T-helper 2 cell (primary cell): ENCODE results near the gene FBF1.
"Not testable (repeated sequence)": the region's sequence is repeated elsewhere in the genome, so short reads cannot be mapped to it uniquely, and the experiment has no call there.

ENCODE experiments used
- DNase-seq, 5 experiments: peaks; one replicate each; pipeline versions ENCODE4 v3.0.0 to v3.0.0-alpha.2; 2012 to 2022
- total RNA-seq, 2 donors: gene quantifications; one replicate each; lab custom pipeline; 2026; lab: John Stamatoyannopoulos, UW

The FBF1 gene, protein sequence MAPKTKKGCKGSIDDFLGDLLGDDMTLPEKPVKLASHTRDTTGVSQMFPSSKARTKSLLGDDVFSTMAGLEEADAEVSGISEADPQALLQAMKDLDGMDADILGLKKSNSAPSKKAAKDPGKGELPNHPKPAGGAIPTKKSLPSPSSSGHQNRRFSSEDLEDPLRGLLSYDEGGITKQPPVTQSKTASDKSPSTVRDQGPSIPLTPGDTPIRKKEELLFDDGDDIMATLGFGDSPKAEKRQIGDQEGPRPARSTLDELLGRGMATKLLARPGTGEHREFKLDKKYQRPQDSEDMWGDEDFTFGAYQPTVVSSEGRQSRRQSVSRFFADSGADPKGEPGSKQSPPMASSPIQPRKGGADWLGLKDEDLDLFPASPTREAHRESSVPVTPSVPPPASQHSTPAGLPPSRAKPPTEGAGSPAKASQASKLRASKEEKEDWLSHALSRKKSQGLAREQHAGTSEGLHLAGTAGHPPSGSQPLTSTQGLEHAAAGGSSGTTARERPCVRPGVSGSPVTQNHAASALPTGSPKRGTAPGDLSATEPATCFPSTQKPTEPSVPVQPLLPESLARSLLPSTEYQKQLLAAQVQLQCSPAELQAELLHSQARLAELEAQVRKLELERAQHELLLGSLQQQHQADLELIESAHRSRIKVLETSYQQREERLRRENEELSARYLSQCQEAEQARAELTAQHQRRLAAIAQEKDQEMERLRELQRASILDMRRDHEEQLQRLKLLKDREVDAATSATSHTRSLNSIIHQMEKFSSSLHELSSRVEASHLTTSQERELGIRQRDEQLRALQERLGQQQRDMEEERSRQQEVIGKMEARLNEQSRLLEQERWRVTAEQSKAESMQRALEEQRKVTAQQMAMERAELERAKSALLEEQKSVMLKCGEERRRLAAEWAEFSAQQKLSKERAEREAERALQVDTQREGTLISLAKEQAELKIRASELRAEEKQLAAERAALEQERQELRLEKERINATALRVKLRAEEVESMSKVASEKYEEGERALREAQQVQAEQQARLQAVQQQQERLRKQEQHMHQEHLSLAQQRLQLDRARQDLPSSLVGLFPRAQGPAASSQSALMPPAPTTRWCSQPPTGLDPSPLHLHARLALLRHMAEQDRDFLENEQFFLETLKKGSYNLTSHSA
- 13.1 to 13.6 reads per million in 2 donors for total RNA-seq

DNA sequence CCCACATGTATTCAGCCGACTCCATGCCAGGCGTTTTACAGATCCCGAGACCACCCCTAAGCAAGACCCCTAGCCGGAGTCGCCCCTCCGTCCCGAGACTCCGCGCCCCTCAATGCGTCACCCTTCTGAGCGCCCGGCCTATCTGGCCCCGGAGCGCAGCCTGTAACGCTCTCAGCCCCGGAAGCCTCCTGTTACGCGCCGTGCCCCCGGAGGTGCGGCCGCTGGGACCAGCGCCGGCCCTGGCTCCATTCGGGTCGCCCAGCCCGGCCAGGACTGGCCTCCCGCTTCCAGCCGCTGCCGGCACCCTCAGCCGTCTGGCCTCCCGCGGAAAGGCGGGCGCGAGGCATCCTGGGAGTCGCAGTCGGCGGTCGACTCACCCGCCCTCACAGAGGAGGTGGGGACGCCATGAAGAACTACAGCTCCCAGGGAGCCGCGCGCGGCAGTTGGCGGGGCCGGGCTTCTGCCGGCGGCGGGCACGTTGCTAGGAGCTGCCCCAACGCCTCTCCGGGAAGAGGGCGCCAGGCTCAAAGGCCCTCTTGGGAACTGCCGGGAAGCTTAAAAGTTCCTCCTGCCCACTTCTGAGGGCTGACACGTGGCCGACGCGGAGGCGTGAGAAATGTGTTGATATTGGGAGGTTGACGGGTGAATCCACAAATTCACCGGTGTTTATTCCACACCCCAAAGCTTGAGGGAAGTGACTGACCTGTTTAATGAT lies at the start of gene FBF1:
Gene FBF1, minus strand, starts transcription at position 316 of the 715 bp plus-strand sequence. CDS start 2,893 bp downstream, outside the sequence.
- peak; percentile 79 to 88 (median 84) for DNase-seq

DNA sequence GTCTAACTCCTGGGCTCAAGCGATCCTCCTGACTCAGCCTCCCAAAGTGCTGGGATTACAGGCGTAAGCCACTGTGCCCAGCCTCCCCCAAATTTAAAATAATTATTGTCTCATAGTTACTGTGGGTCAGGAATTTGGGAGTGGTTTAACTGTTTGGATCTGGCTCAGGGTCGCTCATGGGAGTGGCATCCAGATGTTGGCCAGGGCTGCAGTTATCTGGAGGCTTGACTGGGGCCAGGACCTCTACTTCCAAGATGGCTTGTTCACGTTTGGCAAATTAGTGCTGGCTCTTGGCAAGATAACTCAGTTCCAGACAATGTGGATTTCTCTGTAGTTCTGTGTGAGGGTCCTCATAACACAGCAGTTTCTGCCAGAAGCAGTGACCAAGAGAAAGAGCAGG lies 46.2 kb upstream of the FBF1 start:
- DNase-seq = no peak

DNA sequence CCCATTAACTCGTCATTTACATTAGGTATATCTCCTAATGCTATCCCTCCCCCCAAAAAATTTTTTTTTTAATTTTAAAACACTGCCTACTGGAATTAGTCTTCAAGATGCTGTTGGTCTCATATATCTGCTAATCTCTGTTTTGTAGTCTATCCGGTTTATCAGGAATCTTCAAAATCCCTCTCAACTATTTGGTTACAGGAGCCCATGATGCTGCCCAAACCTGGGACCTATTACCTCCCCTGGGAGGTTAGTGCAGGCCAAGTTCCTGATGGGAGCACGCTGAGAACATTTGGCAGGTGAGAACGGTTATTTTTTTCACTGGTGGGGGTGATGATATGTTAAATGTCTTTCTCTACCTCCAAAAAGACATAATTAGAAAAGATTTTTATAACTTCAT lies 45.1 kb upstream of the FBF1 start:
- no peak for DNase-seq

DNA sequence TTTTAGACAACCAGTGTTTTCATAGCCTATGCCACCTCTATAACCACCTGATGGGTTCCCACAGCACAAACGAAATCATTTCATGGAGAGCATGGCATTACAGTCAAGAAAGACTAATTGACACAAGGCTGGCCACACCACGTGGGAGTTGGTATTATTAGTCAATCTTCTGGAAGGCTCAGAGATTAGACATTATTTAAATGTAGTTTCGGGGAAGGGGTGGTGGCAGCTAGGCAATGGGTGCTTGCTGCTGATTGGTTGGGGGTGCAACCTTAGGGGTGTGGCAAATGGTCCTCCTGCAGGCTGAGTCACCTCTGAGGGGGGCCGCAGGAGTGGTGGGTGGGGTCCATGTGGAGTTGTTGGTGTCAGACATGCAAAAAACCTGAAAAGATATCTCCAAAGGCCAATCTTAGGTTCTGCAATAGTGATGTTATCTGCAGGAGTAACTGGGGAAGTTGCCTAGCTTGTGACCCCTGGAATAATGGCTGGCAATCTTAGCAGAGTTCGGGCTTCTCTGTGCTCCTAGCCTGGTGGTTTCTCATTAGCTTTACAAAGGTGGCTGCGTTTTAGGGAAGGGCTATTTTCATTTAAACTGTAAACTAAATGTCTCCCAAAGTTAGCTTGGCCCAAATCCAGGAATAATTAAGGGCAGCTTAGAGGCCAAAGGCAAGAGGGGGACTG lies 42.8 kb upstream of the FBF1 start:
- no peak for DNase-seq

DNA sequence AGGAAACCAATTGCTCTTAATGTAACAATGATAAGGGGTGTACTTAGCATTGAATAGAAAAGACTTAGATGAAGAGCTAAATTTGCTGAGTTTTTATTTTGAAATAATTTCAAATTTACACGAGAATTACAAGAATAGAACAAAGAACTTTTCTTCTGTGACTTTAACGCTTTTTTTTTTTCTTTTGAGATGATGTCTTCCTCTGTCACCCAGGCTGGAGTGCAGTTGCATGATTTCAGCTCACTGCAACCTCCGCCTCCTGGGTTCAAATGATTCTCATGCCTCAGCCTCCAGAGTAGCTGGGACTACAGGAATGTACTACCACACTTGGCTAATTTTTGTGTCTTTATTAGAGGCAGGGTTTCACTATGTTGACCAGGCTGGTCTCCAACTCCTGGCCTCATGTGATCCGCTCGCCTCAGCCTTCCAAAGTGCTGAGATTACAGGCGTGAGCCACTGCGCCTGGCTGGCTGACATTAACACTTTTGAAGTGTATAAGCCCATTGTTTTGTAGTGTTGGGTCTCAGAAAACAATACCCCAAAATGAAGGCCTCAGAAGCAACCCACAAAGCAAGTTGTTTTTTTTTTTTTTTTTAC lies 40.3 kb upstream of the FBF1 start:
- no peak for DNase-seq

DNA sequence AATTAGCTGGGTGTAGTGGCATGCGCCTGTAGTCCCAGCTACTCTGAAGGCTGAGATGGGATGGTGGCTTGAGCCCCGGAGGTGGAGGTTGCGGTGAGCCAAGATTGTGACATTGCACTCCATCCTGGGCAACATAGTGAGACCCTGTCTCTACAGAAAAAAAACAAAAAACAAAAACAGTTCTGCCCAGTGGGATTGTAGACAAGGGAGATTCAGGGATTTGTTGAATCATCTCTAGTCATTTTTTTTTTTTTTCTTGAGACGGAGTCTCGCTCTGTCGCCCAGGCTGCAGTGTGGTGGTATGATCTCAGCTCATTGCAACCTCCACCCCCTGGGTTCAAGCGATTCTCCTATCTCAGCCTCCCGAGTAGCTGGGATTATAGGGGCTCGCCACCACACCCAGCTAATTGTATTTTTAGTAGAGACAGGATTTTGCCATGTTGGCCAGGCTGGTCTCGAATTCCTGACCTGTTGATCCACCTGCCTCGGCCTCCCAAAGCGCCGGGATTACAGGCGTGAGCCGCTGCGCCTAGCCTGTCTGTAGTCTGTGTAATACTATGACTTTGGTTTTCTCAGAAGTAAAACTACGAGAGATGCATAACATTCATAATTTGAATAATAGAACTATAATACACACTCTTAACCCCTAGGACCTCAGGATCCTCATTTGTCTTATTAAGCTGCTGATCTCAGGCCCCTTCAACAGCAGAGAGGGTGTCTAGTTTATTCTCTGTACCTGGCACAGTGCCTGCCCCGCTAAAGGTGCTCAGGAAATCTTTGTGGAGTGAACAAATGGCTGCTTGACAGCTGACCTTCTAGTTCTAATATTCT lies 39.6 kb upstream of the FBF1 start:
- DNase-seq = no peak

DNA sequence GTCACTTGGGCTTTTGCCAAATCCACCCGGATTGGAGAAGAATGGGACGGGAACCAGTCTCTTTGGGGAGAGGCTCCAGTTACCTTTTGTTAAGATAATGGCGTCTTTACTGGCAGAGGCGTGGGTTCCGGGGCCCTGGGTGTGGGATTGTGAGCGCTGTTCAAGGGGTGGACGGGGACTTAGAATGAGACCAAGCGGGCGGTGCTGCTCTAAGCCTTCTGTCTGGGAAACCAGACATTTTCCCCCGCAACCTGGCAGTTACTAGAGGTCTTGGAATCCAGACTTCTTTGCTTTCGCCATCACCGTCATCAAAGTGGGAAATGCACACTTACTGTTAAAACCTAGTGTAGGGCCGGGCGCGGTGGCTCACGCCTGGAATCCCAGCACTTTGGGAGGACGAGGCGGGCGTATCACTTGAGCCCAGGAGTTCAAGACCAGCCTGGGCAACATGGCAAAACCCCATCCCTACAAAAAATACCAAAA lies 38.9 kb upstream of the FBF1 start:
- DNase-seq = no peak

DNA sequence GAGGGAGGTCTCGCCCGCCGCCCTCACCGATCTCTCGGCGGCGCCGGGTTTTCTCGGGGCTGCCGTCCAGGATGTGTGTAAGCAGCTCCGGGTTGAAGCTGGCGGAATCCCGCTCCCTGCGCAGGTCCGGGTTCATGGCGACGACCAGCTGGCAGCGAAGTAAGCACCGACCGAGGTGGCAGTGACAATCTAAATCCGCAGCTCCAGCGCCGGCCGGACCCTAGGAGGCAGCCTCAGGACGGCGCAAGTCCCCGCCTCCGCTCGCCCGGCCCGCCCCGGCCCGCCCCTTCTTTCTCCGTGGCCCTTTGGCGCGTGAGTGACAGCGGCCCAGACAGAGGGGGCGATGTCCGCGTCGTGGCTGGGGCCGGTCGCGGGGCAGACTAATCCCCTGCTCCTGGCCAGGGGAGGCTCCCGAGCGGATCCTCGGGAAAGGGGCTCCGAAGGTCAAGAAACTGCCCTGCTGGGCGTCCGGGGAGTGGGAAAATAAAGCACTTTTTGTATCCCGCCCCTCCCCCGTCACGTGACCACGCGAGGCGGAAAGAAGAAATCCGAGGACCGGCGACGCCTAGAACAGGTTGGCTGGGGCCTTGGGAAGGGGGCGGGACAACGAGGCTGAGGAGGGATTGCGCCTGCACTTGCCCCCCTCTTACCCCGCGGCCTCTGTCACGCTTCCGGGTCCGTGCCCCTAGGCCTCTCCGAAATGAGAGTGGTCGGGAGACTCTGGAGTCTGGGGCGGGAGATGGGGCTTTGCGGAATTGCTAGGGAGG lies 38.3 kb upstream of the FBF1 start, which contains the start of the genes ACOX1 and TEN1:
Gene ACOX1, minus strand, starts transcription at position 229 of the 767 bp plus-strand sequence. Its CDS starts 93 bp downstream, at position 136.
Gene TEN1, plus strand, starts transcription at position 303 of the 767 bp plus-strand sequence. CDS start 6,953 bp downstream, outside the sequence.
- peak; percentile 87 to 98 (median 93) for DNase-seq

DNA sequence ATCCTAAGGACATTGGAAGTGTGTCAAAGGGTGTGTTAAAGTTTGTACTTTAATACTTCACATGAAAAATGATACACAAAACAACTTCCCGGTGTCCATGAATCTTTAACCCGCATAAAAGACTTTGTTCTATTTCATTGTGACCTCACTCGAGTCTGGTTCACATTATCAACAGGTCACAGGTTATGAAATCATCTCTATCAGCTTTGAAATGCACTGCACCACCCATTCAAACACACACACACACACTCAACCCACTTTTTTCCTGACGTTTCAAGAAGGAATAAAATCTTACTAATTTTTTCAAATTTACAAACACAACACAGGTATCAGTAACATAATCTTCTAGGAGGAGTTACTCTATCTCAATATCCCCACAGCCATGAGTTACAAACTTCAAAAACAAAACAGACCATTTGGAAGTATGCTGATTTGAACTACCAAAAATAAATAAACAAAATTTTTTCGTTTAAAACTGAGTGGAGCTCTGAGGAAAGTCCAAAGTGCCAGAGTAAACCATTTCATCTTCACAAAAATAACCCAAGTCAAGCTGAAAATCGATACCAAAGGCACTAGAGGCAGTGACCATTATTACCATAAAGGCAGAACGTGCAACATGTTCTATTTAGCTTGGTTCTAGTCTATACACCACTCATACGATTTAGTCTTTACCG lies 35.5 kb upstream of the FBF1 start:
- no peak for DNase-seq

DNA sequence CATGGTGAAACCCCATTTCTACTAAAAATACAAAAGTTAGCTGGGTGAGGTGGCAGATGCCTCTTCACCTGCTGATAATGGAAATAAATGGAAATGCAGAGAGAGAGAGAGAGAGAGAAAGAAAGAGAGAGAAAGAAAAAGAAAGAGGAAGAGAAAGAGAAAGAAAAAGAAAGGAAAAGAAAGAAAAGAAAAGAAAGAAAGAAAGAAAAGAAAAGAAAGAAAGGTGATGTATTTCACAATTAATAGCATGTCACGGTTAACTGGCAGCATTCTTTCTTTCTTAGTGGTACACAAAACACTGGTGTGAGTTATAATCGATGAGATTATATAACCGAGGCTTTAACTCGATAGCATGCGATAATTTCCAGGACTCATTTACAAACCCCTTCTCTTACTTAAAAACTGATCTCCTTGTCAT lies 34.9 kb upstream of the FBF1 start:
- no peak for DNase-seq

DNA sequence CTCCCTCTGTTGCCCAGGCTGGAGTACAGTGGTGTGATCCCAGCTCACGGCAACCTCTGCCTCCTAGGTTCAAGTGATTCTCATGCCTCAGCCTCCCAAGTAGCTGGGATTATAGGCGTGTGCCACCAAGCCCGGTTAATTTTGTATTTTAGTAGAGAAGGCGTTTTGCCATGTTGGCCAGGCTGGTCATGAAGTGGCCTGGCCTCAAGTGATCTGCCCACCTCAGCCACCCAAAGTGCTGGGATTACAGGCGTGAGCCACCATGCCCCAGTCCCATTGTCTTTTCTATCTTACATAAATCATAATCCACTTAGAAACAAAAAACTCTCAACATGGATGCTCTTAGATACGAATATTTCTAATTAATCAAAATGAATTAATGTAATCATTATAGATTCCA lies 34.3 kb upstream of the FBF1 start:
- DNase-seq = not testable (repeated sequence)

DNA sequence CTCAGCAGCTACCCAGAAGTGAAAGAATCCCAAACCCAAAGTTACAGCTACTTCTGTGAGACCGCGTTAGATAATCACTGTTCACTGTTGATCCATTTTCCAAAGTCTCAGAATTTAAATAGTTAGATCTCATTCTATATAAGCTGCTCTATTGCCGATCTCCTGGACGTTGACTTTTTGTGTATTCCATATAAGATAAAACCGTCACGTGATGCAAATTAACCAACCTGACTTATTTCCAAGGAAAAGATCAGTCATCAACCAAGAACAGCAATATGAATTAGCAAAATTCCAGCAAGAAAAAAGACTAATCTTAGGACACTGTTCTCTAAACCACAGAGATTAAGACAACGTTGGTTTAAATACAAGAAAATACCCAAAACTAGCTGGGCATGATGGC lies 29.8 kb upstream of the FBF1 start:
- DNase-seq = no peak

DNA sequence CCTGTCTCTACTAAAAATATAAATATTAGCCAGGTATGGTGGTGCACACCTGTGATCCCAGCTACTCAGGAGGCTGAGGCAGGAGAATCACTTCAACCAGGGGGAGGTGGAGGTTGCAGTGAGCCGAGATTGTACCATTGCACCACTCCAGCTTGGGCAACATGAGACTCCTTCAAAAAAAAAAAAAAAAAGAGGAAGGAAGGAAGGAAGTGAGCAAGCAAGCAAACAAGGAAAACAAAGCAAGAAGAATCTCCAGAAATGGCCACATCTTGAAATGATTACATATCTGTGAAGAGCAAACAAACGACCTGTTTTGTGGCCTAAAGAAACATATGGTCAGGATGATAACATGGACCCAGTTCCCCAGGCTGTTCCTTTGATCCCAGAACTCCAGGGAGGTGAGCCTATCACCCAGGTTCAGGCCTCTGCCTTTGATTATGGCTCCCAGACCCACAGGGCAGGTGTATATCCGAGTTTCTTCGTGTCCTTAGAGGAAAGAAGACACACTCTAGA lies 29.2 kb upstream of the FBF1 start:
- DNase-seq = no peak

DNA sequence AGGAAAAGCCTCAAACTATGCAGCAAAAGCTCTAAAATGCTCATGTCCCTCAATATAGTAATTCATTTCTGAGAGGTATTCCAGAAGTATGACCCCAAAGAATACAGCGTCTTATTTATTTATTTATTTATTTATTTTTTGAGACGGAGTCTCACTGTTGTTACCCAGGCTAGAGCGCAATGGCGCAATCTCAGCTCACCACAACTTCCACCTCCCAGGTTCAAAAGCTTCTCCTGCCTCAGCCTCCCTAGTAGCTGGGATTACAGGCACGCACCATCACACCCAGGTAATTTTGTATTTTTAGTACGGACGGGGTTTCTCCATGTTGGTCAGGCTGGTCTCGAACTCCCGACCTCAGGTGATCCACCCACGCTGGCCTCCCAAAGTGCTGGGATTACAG lies 28.2 kb upstream of the FBF1 start:
- DNase-seq = not testable (repeated sequence)

DNA sequence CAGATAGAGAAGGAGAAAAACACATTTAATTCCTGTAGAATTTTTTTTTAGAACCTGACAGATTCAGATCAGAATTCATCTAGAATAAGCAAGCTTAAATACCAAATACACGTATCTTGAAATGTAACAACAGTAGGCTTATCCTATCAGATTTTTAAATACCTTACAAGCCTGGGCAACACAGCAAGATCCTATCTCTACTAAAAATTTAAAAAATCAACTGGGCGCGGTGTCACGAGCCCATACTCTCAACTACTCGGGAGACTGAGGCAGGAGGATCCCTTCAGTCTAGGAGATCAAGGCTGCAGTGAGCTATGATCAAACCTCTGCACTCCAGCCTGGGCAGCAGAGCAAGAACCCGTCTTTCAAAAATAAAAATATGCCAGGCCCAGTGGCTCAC lies 24.6 kb upstream of the FBF1 start:
- DNase-seq = no peak

DNA sequence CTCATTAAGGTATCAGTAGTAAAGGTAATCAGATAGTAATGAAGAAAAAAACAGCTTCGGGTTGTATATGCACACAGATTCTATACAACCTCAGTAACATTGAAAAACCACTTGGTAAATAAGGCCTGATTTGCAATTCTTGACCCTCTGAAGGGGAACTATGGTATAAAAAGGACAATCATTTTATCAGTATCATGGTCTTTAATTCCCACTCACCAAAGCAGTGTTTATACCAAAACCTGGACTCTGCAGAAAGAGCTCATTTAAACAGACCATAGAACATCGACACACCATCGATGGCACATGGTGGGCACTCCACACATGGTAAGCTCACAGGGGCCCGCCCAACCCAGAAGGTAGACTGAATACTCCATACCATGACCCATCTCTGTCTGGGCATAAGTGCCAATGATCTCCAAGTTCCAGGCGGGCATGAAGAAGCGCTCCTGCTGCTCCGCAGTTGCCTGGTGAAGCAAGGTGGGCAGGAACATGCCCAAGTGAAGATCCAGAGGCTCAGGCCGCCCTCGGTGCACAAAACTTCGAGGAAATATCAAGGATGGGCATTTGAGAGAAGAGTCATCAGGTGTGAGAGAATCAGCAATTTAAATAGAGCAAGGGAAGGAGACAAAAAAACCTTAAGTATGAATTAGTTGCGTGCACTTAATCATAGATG lies 19.1 kb upstream of the FBF1 start:
- no peak for DNase-seq

DNA sequence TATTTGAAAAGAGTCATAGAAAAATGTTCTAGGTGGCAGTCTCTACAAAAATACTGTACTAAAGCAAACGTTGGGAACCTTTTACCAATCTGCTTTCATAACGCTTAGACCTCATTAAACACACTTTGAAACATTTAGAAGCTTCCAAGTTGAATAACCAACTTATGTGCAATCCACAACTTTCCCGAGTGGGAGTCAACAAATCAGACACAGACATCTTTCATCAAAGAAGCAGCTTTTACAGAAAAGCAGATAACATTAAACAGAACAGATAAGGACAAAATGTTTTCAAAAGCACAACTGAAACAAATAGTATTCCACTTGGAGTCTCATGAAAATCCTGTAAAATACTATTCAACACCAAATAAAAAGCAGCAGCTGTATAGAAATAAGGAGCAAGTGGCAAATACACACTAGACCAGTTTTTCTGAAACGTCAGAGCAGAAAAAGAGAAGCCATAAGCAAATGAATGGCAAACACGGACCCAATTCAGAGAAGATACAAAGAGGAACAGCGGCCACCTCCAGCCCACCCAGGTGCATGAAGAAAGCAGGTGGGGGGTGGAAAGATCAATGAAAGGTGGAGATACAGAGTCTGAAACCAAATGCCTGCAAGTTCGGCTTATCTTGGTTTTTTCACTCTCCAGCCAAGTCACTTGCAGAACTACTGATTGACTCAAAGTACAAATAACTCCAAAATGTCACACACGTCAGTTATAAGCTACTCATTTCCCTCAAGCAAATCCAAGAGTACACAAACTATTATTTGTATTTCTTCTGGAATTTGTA lies 18.4 kb upstream of the FBF1 start:
- DNase-seq = no peak
